Muscle of back (tissue), 11 donors: ENCODE measurements around the gene SGF29. TPM values are rescaled to one million over a fixed set of nuclear protein-coding genes. Genes with fewer than 3 reads are reported as not detected.
"Not testable (repeated sequence)": the region's sequence is repeated elsewhere in the genome, so short reads cannot be mapped to it uniquely, and the experiment has no call there.

Experiments
- DNase-seq, 3 donors: peaks; one replicate each; pipeline versions ENCODE4 v3.0.0 to v3.0.0-alpha.2; 2013
- polyA plus RNA-seq, 10 donors: library from polyadenylated mRNA; unstranded; fragments of 120-200 nt; gene quantifications; one replicate each; pipeline ENCODE4 v1.2.1, GENCODE V29; 2013; ENCODE audit not compliant: insufficient read length in 10 of 10

Gene SGF29
- polyA plus RNA-seq, 10 donors: 5.9 to 18.4 (median 14.7) TPM

DNA sequence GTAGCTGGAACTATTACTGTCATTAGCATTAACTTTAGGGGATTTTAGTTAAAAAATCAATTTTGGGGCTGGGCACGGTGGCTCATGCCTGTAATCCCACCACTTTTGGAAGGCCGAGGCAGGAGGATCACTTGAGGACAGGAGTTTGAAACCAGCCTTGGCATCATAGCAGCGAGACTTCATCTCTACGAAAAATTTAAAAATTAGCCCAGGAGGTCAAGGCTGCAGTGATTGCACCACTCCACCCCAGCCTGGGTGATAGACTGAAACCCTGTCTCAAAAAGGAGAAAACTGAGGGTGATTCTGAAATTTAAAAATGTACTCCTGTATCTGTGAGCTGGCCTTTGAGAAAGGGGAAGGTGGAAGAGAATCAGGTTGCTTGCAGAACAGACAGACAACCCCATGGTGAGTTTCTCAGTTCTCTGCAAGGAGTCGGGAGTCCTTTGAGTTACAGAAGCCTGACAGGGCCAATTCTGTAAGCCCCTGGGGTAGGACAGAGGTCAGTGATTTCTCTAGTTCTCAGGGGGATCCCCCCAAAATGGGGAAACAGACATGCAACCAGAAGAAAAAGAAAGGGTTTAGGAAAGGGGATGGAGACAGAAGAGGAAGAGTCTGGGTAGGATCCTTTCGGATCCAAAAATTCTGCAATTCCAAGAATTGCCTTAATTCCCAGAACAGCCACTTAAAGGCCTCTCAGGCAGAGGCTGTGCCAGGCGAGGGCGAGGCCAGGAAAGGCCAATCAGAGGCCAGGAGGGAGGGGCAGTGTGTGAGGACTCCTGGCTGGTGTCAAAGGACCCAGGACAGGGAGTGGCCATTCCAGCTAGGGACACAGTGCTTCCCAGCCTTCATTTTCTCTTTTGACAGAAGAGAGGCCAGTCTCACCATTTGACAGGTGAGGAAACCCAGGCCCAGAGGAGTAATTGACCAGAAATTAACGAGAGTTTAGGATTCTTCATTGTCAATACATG lies 21.7 kb upstream of the SGF29 start:
- DNase-seq: peak in 2 of 3 donors; percentile 53 to 69

DNA sequence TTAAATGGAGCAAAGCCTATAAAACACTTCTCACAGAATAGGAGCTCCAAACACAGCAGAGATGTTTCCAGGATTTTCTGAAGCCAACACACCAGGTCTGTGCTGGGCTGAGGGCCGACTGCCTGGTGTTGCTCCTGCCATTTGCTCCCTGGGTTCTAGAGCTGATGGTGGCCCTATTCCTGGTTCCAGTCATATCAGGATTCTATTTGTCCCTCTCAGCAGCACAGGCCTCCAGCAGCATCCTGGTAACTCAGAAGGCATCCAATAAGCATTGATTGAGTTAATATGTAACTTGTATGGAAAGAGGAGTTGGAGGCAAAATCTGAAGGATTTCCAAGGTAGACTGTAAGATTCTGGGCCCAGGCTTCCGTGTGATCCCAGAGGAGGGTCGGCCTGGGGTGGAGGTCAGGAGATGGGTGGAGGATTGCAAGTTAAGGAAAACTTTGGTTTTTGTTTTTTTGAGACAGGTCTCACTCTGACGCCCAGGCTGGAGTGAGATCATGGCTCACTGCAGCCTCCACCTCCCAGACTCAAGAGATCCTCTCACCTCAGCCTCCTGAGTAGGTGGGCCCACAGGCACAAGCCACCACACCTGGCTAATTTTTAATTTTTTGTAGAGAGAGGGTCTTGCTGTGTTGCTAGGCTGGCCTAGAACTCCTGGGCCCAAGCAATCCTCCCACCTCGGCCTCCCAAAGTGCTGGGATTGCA lies 20.6 kb upstream of the SGF29 start:
- DNase-seq: no peak

DNA sequence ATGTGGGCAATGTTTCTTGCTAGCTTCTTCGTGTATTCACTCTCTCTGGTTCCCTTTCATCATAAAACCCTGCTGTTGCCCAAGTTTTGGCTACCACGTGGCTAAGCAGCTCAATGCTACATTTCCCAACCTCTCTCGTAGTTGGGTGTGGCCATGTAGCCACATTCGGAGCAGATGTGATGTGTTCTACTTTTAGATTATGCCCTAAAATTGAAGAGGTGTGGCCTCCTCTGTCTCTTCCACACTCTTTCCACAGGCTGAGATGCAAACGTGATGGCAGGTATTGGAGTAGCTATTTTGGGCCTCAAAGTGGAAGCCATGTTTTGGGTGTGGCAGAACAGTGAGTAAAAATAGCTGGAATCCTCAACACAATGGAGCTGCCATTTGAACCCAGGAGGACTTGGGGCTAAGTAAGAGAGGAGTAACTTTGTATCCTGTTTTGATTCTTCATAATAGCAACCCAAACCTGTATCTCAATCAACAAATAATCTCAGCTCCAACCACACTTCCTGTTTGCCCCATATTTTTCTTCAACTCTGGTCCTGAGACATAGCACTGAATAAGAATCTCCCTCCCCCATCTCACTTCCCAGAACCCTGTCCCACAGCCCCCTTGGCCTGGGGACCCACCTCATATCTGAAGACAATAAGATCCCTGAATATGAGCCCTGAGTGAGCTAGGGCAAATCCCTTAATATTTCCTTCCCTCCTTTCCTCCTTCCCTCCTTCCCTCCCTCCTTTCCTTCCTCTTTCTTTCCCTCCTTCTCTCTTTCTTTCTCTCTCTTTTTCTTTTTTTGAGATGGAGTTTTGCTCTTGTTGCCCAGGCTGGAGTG lies 19.0 kb upstream of the SGF29 start:
- DNase-seq: no peak

GRCh38 chr16:28537076-28537475 lies 16.6 kb upstream of the SGF29 start:
- DNase-seq: no peak

DNA sequence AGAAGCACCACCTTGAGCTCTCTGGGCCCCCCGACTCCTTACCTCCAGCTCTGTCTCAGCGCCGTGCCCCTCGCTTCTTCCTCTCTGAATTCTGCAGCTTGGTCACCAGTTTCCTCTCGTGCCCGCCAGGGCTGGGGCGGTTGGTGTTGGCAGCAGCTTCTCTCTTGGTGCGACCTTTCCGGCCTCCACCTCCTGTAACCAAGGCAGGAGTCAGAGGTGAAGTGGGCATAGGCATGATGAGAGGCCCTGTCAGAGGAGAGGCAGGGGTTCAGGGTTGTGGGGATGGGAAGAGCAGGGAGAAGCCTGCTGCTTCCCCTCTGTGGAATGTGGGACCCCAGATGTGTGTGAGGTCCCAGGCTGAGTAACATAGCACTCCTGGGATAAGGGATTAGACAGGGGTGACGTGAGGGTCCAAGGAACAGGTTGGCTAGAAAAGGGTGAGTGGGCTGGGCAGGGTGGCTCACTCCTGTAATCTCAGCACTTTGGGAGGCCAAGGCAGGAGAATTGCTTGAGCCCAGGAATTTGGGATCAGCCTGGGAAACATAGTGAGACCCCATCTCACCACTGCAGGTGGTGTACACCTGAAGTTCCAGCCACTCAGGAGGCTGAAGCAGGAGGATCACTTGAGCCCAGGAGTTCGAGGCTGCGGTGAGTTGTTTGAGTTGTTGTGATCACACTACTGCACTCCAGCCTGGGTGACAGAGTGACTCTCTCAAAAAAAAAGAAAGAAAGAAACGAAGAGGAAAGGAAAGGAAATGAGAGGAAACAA lies 15.6 kb upstream of the SGF29 start:
- DNase-seq: no peak

GRCh38 chr16:28538733-28539596 lies 14.8 kb upstream of the SGF29 start, which contains the start of gene NUPR1:
Gene NUPR1, minus strand, starts transcription at chr16:28538974. Its CDS starts 67 bp downstream, at chr16:28538907.
- DNase-seq: peak; percentile 97 to 98 (median 97)

DNA sequence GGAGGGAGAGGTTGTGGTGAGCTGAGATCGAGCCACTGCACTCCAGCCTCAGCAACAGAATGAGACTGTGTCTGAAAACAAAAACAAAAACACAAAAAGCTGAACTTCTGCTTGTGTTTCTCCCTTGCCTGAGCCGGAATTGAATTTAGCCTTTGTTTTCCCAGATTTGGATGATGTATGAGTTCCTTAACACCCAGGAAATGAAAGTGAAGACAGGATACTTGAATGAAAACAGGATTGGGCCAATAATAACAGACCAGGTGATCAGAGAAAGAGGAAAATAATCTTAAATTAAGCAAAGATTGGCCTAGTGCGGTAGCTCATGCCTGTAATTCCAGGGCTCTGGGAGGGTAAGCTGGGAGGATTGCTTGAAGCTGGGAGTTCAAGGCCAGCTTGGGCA lies 13.4 kb upstream of the SGF29 start:
- no peak for DNase-seq

DNA sequence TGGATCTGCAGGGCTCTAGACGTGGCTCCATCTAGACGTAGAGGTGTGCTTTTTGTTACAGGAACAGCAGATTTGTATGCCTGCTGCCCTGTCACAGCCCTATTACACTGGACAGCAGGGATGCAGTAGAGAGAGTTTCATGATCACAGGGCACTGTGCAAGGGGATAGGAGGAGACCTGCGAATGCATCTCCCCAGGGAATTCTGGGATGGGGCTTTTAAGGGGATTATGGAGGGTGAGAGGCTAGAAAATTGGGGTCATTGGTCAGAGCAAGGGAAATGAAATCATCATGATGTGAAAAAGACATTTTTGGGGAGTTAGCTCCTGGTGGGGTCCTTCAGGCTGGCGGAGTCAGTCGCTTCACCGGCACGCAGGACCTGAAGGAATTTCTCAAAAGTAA lies 11.1 kb upstream of the SGF29 start:
- no peak for DNase-seq

DNA sequence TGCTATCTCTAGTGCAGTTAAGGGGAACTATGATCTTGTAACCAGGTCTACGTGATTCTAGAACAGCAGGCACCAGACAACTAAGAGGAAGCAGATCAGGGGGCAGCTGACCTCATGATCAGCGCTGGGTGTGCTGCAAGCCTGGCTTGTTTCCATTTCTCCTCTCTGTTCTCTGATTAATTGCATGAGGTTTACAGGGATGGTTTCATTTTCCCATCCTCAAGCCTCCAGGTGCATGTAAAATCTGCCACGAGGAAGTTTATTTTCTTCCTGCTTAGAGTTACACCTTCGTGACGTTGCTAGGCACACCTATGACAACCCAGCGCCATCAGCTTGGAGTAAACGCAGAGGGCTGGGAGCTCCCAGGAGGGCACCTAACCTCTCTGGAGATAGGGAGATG lies 10.6 kb upstream of the SGF29 start:
- peak in 1 of 3 donors; percentile 43 for DNase-seq

DNA sequence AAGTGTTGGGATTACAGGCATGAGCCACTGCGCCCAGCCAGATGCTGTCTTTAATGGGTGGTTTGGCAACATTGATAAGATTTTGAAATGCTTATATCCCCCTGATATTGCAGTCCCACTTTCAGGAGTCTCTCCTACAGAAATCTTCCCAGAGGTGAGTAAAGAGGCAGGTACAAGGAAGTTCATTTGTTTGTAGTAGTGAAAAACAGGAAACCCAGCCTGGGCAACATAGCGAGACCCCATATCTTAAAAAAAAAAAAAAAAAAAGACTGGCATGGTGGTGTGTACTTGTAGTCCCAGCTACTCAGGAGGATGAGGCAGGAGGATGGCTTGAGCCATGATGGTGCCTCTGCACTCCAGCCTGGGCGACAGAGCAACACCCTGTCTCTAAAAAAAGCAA lies 8.7 kb upstream of the SGF29 start:
- DNase-seq: no peak

- DNase-seq: not testable (repeated sequence)
Measured at GRCh38 chr16:28545964-28546363, 7.8 kb upstream of the SGF29 start.

GRCh38 chr16:28546626-28547025 lies 7.1 kb upstream of the SGF29 start:
- no peak for DNase-seq

- no peak for DNase-seq
Measured at GRCh38 chr16:28548306-28548802, 5.4 kb upstream of the SGF29 start.

GRCh38 chr16:28549301-28549899 lies 4.3 kb upstream of the SGF29 start:
- peak in 1 of 3 donors; percentile 51 for DNase-seq

- DNase-seq: no peak
Measured at GRCh38 chr16:28554634-28555423, 1.1 kb downstream of the SGF29 start.

- no peak for DNase-seq
Measured at GRCh38 chr16:28555561-28555960, 1.8 kb downstream of the SGF29 start.

DNA sequence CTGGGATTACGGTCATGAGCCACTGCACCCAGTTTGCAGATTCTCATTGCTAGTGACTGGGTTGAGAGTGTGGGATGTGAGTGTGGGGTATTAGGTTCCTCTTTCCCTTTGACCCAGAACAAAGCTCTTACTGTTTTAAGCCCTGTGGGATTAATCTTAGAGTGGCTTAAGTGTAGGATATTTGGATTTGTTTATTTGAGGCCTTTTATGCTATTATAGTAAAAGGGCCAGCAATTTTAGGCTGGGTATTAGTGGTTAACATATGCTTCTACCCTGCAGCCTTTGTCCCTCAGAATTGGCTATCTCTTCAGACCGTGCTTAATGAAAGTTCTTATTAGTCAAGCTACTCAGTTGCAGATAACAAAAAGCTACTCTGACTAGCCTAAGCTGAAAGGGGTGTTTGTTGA lies 3.2 kb downstream of the SGF29 start:
- no peak for DNase-seq

DNA sequence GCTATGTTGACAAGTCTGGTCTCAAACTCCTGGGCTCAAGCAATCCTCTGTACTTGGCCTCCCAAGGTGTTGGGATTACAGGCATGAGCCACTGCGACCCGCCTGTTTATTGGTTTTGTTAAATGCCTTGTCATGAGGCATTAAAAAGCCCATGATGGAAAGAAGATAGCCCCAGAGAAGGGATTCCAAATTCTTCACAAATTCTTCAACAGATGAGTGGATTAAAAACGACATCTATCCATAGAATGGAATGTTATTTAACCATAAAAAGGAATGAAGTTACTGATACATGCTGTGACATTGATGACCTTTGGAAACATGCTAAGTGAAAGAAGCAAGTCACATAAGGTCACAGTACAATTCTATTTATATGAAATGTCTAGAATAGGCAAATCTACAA lies 4.7 kb downstream of the SGF29 start:
- no peak for DNase-seq
